ENCODE measurements around the gene AGBL4. TPM values are rescaled to one million over a fixed set of nuclear protein-coding genes. Genes with fewer than 3 reads are reported as not detected.

The AGBL4 gene
- total and polyA plus RNA-seq, 9 of the 15 experiments (the other 6 are each of a cell fraction or from before 2014, with no cell fraction given), result 0.11 TPM; not detected in 7

GRCh38 chr1:48943393-48943792 is 1080.4 kb downstream of the AGBL4 start:
- H2AFZ ChIP-seq (ENCODE audit: low read depth, low read length), result no peak overlapping the region
- ATAC-seq (no peak), DNase-seq (ENCODE audit: extremely low read depth in 1 of 4, low spot score in 3 of 4) (no peak), FAIRE-seq (no peak)
- no peaks in the 10 kb centered on the region for H3K9me1 ChIP-seq (ENCODE audit: control insufficient read depth, insufficient read depth, low read length)
- in situ Hi-C loops (cut with MboI), result no loop called here
- no peaks in the 10 kb centered on the region for H3K79me2 ChIP-seq (ENCODE audit: control insufficient read depth, insufficient read depth, low read length)
- ChIA-PET POLR2A (no interaction called here), CTCF (ENCODE audit: low intra/inter-chr PET ratio) (no interaction called here)
- TF ChIP-seq RBM14 (IDR thresholded peaks at IDR 0.05; ENCODE audit: borderline replicate concordance, insufficient read depth, low read depth, low read length), result no peak
- TF ChIP-seq E2F5 (CRISPR knock-in tag; IDR thresholded peaks at IDR 0.05), result no peak
- no peak for TF ChIP-seq RCOR1 (IDR thresholded peaks at IDR 0.05; ENCODE audit: borderline replicate concordance in 1 of 2, low read depth in 2 of 2, low read length in 2 of 2)
- no peak for TF ChIP-seq RBM17 (IDR thresholded peaks at IDR 0.05; ENCODE audit: borderline replicate concordance, low read depth, low read length)
- TF ChIP-seq MLLT1 (IDR thresholded peaks at IDR 0.05), result no peak
- TF ChIP-seq ZBTB1 (CRISPR knock-in tag; IDR thresholded peaks at IDR 0.05; ENCODE audit: borderline replicate concordance, low read depth), result no peak
- no peak for TF ChIP-seq FOXK2 (conservative IDR thresholded peaks at IDR 0.05 in 1 of 2, IDR thresholded peaks at IDR 0.05 in 1 of 2; ENCODE audit: low read depth in 2 of 2)
- no peak for TF ChIP-seq POLR2B (IDR thresholded peaks at IDR 0.05; ENCODE audit: low read depth, partially characterized antibody)
- no peak for TF ChIP-seq DNMT1 (IDR thresholded peaks at IDR 0.05)
- no peak for TF ChIP-seq ZKSCAN1 (IDR thresholded peaks at IDR 0.05; ENCODE audit: low read depth, low read length)
- TF ChIP-seq CREB3 (tag; conservative IDR thresholded peaks at IDR 0.05; ENCODE audit: low read depth), result no peak
- TF ChIP-seq PML (IDR thresholded peaks at IDR 0.05; ENCODE audit: low read length), result no peak
- no peak for TF ChIP-seq RBFOX2 (IDR thresholded peaks at IDR 0.05; ENCODE audit: low read depth, low read length)
- no peak for TF ChIP-seq THAP12 (CRISPR knock-in tag; IDR thresholded peaks at IDR 0.05)
- TF ChIP-seq SMARCC2 (IDR thresholded peaks at IDR 0.05; ENCODE audit: low read depth), result no peak
- TF ChIP-seq NCOA4 (IDR thresholded peaks at IDR 0.05; ENCODE audit: partially characterized antibody), result no peak
- no peak for TF ChIP-seq ZNF143 (CRISPR knock-in tag; IDR thresholded peaks at IDR 0.05)
- TF ChIP-seq FOXA1 (IDR thresholded peaks at IDR 0.05; ENCODE audit: borderline replicate concordance), result no peak
- H3K27me3 ChIP-seq (ENCODE audit: control insufficient read depth in 2 of 2, insufficient read depth in 2 of 2, low read length in 2 of 2), result no peaks in the 10 kb centered on the region
- H3K4me2 ChIP-seq (ENCODE audit: insufficient read depth, low read length), result no peak overlapping the region
- no peak overlapping the region for H3K4me3 ChIP-seq
- no peaks in the 10 kb centered on the region for H4K20me1 ChIP-seq (replicated peaks; ENCODE audit: control insufficient read depth, insufficient read depth, low read length)
- H3K9me3 ChIP-seq (replicated peaks; ENCODE audit: control insufficient read depth, insufficient read depth, low read depth, low read length), result no peaks in the 10 kb centered on the region
- intact Hi-C loops (cut with micrococcal nuclease), result no loop called here
- no peak overlapping the region for H3K9ac ChIP-seq (ENCODE audit: insufficient read depth in 1 of 2, low read depth in 2 of 2, low read length in 2 of 2)
- BruUV-seq (replicated peaks), result no TSS peak
- H3K27ac ChIP-seq (ENCODE audit: extremely low read depth, low read depth, low read length), result no peak overlapping the region
- no peaks in the 10 kb centered on the region for H3K4me1 ChIP-seq (replicated peaks in 1 of 2; ENCODE audit: control insufficient read depth in 2 of 2, insufficient read depth in 2 of 2, low read length in 2 of 2)
- WGBS (ENCODE audit: insufficient coverage, low coverage, missing lambda C conversion rate), result 0% methylated on average over 1 of the region's 1 CpG
- H3K36me3 ChIP-seq (ENCODE audit: control insufficient read depth, insufficient read depth, low read length), result no peaks in the 10 kb centered on the region
